ENCODE measurements around the gene TLE1.
"Not testable (repeated sequence)": the region's sequence is repeated elsewhere in the genome, so short reads cannot be mapped to it uniquely, and the experiment has no call there.

- TF ChIP-seq, protein P1, sequence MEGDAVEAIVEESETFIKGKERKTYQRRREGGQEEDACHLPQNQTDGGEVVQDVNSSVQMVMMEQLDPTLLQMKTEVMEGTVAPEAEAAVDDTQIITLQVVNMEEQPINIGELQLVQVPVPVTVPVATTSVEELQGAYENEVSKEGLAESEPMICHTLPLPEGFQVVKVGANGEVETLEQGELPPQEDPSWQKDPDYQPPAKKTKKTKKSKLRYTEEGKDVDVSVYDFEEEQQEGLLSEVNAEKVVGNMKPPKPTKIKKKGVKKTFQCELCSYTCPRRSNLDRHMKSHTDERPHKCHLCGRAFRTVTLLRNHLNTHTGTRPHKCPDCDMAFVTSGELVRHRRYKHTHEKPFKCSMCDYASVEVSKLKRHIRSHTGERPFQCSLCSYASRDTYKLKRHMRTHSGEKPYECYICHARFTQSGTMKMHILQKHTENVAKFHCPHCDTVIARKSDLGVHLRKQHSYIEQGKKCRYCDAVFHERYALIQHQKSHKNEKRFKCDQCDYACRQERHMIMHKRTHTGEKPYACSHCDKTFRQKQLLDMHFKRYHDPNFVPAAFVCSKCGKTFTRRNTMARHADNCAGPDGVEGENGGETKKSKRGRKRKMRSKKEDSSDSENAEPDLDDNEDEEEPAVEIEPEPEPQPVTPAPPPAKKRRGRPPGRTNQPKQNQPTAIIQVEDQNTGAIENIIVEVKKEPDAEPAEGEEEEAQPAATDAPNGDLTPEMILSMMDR (IDR thresholded peaks at IDR 0.05): not testable (repeated sequence)
- TF ChIP-seq POLR2A (IDR thresholded peaks at IDR 0.05; ENCODE audit: low read depth): not testable (repeated sequence)
- peak; percentile 22 for TF ChIP-seq EP300 (IDR thresholded peaks at IDR 0.05)
Observed at GRCh38 chr9:81688262-81689092, 870 bp downstream of the TLE1 start.
